ENCODE results near the gene DDX27. TPM values are rescaled to one million over a fixed set of nuclear protein-coding genes. Genes with fewer than 3 reads are reported as not detected.

Gene DDX27
- total RNA-seq, 4 donors from 2014 or later = 19.8 to 35.7 (median 30.8) TPM

GRCh38 chr20:49207076-49207475 is 12.1 kb upstream of the DDX27 start:
- no peak for TF ChIP-seq POLR2A (IDR thresholded peaks at IDR 0.05)
- TF ChIP-seq CTCF (IDR thresholded peaks at IDR 0.05) = no peak
- intact Hi-C loops (cut with DNase I) = no loop called here
- Histone ChIP-seq H3K9me3 (peaks cover 0 to 11% (median 0%) of the 10 kb centered on the region in 3 donors), H3K27me3 (no peaks in the 10 kb centered on the region), H3K36me3 (no peaks in the 10 kb centered on the region), H3K4me1 (peaks cover 0 to 14% (median 0%) of the 10 kb centered on the region in 3 donors), H3K27ac (no peak overlapping the region), H3K4me3 (no peak overlapping the region)
- DNase-seq = no peak
- WGBS, 2 donors = 78 to 80% methylated on average over 5 to 6 of the region's 6 CpGs

GRCh38 chr20:49210101-49210756 is 9.0 kb upstream of the DDX27 start:
- no peaks in the 10 kb centered on the region for H3K36me3 ChIP-seq
- 68 to 71% methylated on average over 1 of the region's 1 CpG for WGBS, 2 donors
- H3K4me1 ChIP-seq = peaks cover 0 to 14% (median 0%) of the 10 kb centered on the region in 3 donors
- H3K27ac ChIP-seq = peak overlapping the region in 1 of 4 donors; percentile 42
- H3K27me3 ChIP-seq = no peaks in the 10 kb centered on the region
- no peak for DNase-seq
- TF ChIP-seq CTCF (IDR thresholded peaks at IDR 0.05) (no peak), POLR2A (IDR thresholded peaks at IDR 0.05) (no peak)
- intact Hi-C loops (cut with DNase I) = no loop called here
- no peak overlapping the region for H3K4me3 ChIP-seq
- H3K9me3 ChIP-seq = peaks cover 0 to 11% (median 0%) of the 10 kb centered on the region in 3 donors

- no peak for DNase-seq
- intact Hi-C loops (cut with DNase I) = no loop called here
- H3K36me3 ChIP-seq = no peaks in the 10 kb centered on the region
- H3K27ac ChIP-seq = peak overlapping the region in 1 of 4 donors; percentile 42
- H3K27me3 ChIP-seq = no peaks in the 10 kb centered on the region
- H3K4me3 ChIP-seq = no peak overlapping the region
- WGBS, 2 donors = 38 to 64% methylated on average over 1 of the region's 1 CpG
- no peak for TF ChIP-seq POLR2A (IDR thresholded peaks at IDR 0.05)
- peaks cover 0 to 11% (median 0%) of the 10 kb centered on the region in 3 donors for H3K9me3 ChIP-seq
- H3K4me1 ChIP-seq = peaks cover 0 to 14% (median 0%) of the 10 kb centered on the region in 3 donors
Observed at GRCh38 chr20:49210757-49211110, 8.5 kb upstream of the DDX27 start.

GRCh38 chr20:49214571-49214970 is 4.6 kb upstream of the DDX27 start:
- Histone ChIP-seq H3K36me3 (no peaks in the 10 kb centered on the region), H3K9me3 (peaks cover 0 to 9% (median 0%) of the 10 kb centered on the region in 3 donors), H3K27ac (no peak overlapping the region), H3K27me3 (no peaks in the 10 kb centered on the region), H3K4me1 (peaks cover 0 to 31% (median 4%) of the 10 kb centered on the region in 3 donors), H3K4me3 (no peak overlapping the region)
- intact Hi-C loops (cut with DNase I) = no loop called here
- no peak for TF ChIP-seq CTCF (IDR thresholded peaks at IDR 0.05)
- TF ChIP-seq POLR2A (IDR thresholded peaks at IDR 0.05) = no peak
- no peak for DNase-seq

GRCh38 chr20:49215232-49215631 is 4.0 kb upstream of the DDX27 start:
- TF ChIP-seq CTCF (IDR thresholded peaks at IDR 0.05) (no peak), POLR2A (IDR thresholded peaks at IDR 0.05) (no peak)
- 81 to 97% methylated on average over 3 of the region's 3 CpGs for WGBS, 2 donors
- Histone ChIP-seq H3K9me3 (peaks cover 0 to 3% (median 0%) of the 10 kb centered on the region in 3 donors), H3K27ac (no peak overlapping the region), H3K27me3 (no peaks in the 10 kb centered on the region), H3K4me1 (peaks cover 2 to 35% (median 6%) of the 10 kb centered on the region in 3 donors), H3K36me3 (no peaks in the 10 kb centered on the region), H3K4me3 (no peak overlapping the region)
- DNase-seq = no peak
- intact Hi-C loops (cut with DNase I) = no loop called here

Data from esophagus squamous epithelium (tissue), 5 donors.